SK-N-MC (cell line): ENCODE measurements around the gene NEK9.
A peak's percentile ranks its signal among the peaks of the same experiment; 100 is the strongest.
"Not testable (repeated sequence)": the region's sequence is repeated elsewhere in the genome, so short reads cannot be mapped to it uniquely, and the experiment has no call there.

ENCODE experiments used
- DNase-seq: peaks from one replicate; pipeline ENCODE4 v3.0.0-alpha.2; 2011; ENCODE audit warnings: low read depth, low spot score
- H3K27ac ChIP-seq: fragments of 200-600 bp; sonication (generic); 2 replicates; pipeline ENCODE4 v1.5.1; 2016; ENCODE audit warnings: mixed run types
- H3K36me3 ChIP-seq: fragments of 200-600 bp; sonication (generic); 2 replicates; pipeline ENCODE4 v1.6.1; 2017; ENCODE audit warnings: antibody characterized with exemption, low read length, mixed read lengths; ENCODE audit not compliant: insufficient read depth
- H3K4me3 ChIP-seq: fragments of 200-600 bp; sonication (generic); 2 replicates; pipeline ENCODE4 v1.5.1; 2016
- H3K9ac ChIP-seq: fragments of 200-600 bp; sonication (generic); 2 replicates; pipeline ENCODE4 v1.8.0; 2017; ENCODE audit warnings: mixed run types, mixed read lengths; ENCODE audit not compliant: insufficient read length
- H3K9me3 ChIP-seq: fragments of 200-600 bp; sonication (generic); 2 replicates; pipeline ENCODE4 v1.6.1; 2017; ENCODE audit warnings: low read depth, mild to moderate bottlenecking, antibody characterized with exemption, low read length, moderate library complexity, mixed read lengths
- EZH2 ChIP-seq: fragments of 200-600 bp; sonication (generic); IDR thresholded peaks from one replicate; pipeline ENCODE4 v1.6.1; 2017; ENCODE audit warnings: antibody characterized with exemption
- FOXP2 ChIP-seq: optimal IDR thresholded peaks from 2 replicates; pipeline ENCODE3; 2011; ENCODE audit warnings: mild to moderate bottlenecking, moderate library complexity; ENCODE audit not compliant: insufficient read depth; ENCODE audit errors: extremely low read length, control extremely low read depth
- POLR2AphosphoS5 ChIP-seq: IDR thresholded peaks from 2 replicates; pipeline ENCODE4 v1.6.1; 2012; ENCODE audit warnings: mild to moderate bottlenecking, low read depth, low read length, borderline replicate concordance

The NEK9 gene

DNA sequence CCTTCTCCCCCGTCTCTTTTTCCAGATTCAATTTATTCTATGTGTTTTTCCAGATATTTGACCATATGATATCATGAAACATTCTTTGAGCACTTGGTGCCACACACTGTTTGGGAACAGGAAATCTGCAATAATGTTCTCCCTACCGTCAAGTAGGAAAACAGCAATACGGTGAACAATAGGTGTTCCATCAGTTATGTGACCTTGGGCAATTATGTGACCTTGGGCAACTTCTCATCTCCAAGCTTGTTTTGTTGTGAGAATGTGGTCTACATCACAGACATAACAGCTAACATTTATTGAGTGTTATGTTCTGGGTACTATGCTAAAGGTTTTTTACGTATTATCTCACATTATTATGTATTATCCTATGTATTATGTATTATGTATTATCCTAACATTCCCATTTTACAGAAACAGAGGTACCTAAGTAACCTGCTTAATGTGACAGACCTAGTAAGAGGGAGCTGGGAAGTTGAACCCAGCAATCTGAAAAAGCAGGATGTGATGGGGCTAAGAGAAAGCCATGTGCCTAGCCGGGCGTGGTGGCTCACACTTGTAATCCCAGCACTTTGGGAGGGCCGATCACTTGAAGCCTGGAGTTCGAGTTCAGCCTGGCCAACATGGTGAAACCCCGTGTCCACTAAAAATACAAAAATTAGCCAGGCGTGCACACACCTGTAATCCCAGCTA lies 1.2 kb upstream of the NEK9 start:
- no peak overlapping the region; the same call in 1 of the 2 replicates for H3K4me3 ChIP-seq
- no peak for DNase-seq
- no peak overlapping the region for H3K9ac ChIP-seq
- peaks cover 16% of the 10 kb centered on the region for H3K36me3 ChIP-seq
- no peaks in the 10 kb centered on the region for H3K9me3 ChIP-seq
- TF ChIP-seq FOXP2: no peak
- TF ChIP-seq POLR2AphosphoS5: no peak
- no peak for TF ChIP-seq EZH2
- peak overlapping the region; percentile 30; the same call in 1 of the 2 replicates for H3K27ac ChIP-seq

DNA sequence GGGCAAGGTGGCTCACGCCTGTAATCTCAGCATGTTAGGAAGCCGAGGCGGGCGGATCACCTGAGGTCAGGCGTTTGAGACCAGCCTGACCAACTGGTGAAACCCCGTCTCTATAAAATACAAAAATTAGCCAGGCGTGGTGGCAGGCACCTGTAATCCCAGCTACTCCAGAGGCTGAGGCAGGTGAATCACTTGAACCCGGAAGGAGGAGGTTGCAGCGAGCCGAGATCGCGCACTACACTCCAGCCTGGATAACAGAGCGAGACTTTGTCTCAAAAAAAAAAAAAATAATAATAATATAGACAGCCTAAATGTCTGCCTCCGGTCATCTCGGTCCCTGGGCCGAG lies 599 bp upstream of the NEK9 start:
- peak overlapping the region; percentile 80 for H3K4me3 ChIP-seq

DNA sequence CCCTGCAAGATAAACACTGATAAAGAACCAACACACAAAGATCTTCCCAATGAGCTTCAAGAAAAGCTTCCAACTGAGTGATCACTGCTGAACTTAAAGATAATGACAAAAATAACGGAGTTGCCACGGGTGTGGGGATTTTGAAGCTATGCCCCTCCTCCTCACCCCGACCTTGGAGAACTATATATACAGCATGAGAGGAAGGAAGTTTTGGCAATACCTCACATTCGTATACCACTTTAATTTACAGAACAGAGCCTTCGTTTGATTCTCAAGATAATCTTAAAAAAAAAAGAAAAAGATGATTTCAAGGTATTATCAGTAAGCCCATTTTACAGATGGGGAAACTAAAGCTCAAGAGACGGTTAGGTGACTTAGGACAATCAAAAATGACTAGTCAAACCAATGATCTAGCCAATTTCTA lies 715 bp downstream of the NEK9 start:
- H3K9me3 ChIP-seq: no peaks in the 10 kb centered on the region
- DNase-seq: no peak
- TF ChIP-seq EZH2: no peak
- TF ChIP-seq POLR2AphosphoS5: no peak
- no peak for TF ChIP-seq FOXP2
- H3K27ac ChIP-seq: peak overlapping the region; percentile 65
- peak overlapping the region; percentile 89 for H3K9ac ChIP-seq
- H3K36me3 ChIP-seq: peaks cover 14% of the 10 kb centered on the region
- peak overlapping the region; percentile 80 for H3K4me3 ChIP-seq

More for the DNA sequence above, 599 bp upstream of the NEK9 start:
- not testable (repeated sequence) for DNase-seq, H3K27ac ChIP-seq, H3K9me3 ChIP-seq
- Histone ChIP-seq H3K9ac (peak overlapping the region; percentile 89), H3K36me3 (peaks cover 14% of the 10 kb centered on the region)

DNA sequence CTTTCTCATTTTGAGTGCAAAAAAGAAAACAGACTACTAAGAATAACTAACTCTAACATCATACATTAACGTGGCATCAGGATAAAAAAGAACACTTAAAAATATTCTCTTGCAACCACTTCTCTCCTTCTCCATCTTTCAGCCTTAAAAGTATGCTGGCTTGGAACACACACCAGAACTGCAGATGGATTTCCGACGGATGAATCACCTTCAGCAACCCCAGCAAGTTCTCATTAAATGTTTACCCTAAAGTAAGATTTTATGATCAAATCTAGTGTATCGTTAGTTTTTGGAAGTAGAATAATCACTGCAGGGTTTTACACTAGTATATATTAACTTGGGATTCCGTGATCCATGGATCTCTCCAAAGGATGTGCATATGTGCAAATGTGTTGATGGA lies 1.2 kb downstream of the NEK9 start:
- DNase-seq: no peak
- peak overlapping the region; percentile 80 for H3K4me3 ChIP-seq
- H3K9me3 ChIP-seq: no peaks in the 10 kb centered on the region
- peak overlapping the region; percentile 89 for H3K9ac ChIP-seq
- no peak for TF ChIP-seq EZH2
- no peak for TF ChIP-seq FOXP2
- no peak for TF ChIP-seq POLR2AphosphoS5
- peak overlapping the region; percentile 65 for H3K27ac ChIP-seq
- peaks cover 14% of the 10 kb centered on the region for H3K36me3 ChIP-seq

DNA sequence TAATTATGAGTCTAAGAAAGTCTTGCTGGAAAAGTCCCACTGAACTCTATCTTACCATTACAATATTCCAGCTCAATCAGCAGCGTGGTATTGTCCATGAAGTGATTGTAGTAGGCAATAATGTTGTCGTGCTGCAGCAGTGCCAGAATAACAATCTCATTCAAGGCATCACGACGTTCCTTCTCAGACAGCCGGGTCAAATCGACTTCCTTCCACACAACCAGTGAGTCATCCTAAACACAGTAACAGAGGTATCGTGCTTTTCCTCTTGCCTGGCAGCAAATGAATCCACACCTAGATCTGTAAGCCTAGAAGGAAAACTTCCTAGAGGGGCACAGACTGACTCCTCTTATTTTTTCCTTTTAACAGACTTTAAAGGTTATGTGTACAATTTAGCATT lies 2.9 kb downstream of the NEK9 start:
- H3K36me3 ChIP-seq: peaks cover 23% of the 10 kb centered on the region
- no peaks in the 10 kb centered on the region for H3K9me3 ChIP-seq
- no peak overlapping the region for H3K9ac ChIP-seq
- no peak overlapping the region for H3K4me3 ChIP-seq
- no peak for DNase-seq
- TF ChIP-seq EZH2: no peak
- no peak for TF ChIP-seq POLR2AphosphoS5
- TF ChIP-seq FOXP2: no peak
- peak overlapping the region; percentile 25; the same call in 1 of the 2 replicates for H3K27ac ChIP-seq

DNA sequence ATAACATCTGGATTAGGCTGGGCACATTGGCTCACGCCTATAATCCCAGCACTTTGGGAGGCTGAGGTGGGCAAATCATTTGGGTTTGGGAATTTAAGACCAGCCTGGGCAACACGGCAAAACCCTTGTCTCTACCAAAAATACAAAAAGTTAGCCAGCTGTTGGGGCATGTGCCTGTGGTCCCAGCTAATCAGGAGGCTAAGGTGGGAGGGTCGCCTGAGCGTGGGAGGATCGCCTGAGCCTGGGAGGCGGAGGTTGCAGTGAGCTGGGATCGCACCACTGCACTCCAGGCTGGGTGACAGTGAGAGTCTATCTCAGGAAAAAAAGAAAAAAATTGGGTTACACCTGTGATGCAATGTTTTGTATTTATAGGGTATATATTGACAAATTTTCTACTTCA lies 5.3 kb downstream of the NEK9 start:
- H3K9ac ChIP-seq: no peak overlapping the region
- H3K27ac ChIP-seq: no peak overlapping the region
- no peaks in the 10 kb centered on the region for H3K9me3 ChIP-seq
- no peak overlapping the region for H3K4me3 ChIP-seq
- DNase-seq: no peak
- peaks cover 26% of the 10 kb centered on the region; the same call in 1 of the 2 replicates for H3K36me3 ChIP-seq
- TF ChIP-seq EZH2 (no peak), POLR2AphosphoS5 (no peak)

DNA sequence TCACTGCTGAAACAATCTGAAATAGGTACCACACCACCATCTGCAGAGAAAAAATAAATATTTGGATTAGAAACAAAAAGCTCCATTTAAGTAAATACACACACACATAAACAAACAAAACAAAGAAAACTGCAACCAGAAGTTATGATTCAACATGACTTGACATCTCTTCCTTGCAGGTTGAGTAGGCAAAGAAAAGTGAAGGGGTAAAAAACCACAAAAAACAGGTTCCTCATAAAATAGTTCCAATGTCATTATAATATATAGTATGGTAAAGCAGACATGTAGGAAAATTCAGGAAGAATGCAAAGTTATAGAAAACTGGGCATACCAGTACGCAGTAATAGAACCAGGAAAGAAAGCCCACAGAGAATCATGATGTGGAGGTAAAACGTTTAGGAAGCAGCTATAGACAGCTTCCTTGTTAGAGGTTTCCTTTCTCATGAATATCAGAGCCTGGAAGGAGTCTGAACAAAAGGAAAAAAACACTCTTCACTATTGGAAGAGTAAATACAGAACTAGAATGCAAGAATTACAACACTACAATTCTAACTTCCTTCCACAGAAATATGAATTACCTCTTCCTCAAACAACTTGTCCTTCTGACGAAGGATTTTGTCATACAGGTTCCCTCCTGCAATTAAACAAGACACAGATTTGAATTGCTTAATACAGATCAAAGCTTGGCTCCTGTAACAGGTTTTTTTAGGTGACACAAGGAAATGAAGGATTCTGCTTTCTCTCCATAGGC lies 6.1 kb downstream of the NEK9 start:
- Histone ChIP-seq H3K9ac (no peak overlapping the region), H3K27ac (no peak overlapping the region), H3K36me3 (peaks cover 28% of the 10 kb centered on the region; the same call in 1 of the 2 replicates), H3K4me3 (no peak overlapping the region), H3K9me3 (no peaks in the 10 kb centered on the region)
- DNase-seq: no peak
- TF ChIP-seq EZH2: no peak
- TF ChIP-seq FOXP2: no peak
- no peak for TF ChIP-seq POLR2AphosphoS5

DNA sequence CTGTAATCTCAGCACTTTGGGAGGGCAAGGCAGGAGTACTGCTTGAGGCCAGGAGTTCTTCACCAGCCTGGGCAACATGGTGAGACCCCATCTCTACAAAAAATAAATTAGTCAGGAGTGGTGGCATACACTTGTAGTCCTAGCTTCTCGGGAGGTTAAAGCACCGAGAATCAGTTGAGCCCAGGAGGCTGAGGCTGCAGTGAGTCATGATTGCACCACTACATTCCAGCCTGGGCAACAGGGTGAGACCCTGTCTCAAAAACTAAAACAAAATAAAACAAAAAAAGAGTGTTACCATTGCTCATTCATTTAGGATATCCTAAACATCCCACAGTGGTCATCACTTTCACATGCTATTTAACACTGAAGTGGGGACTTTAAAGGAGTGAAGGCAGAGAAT lies 7.8 kb downstream of the NEK9 start:
- peaks cover 31% of the 10 kb centered on the region; the same call in 1 of the 2 replicates for H3K36me3 ChIP-seq
- H3K9ac ChIP-seq: no peak overlapping the region
- TF ChIP-seq POLR2AphosphoS5 (no peak), FOXP2 (no peak), EZH2 (no peak)
- no peaks in the 10 kb centered on the region for H3K9me3 ChIP-seq
- H3K4me3 ChIP-seq: no peak overlapping the region
- no peak for DNase-seq
- no peak overlapping the region for H3K27ac ChIP-seq
